NK-92 (cell line): ENCODE results near the gene TNPO2.
"Not testable (repeated sequence)": the region's sequence is repeated elsewhere in the genome, so short reads cannot be mapped to it uniquely, and the experiment has no call there.

Source experiments
- DNase-seq: peaks from one replicate; lab custom pipeline; 2025; ENCODE audit not compliant: unreplicated experiment; lab: John Stamatoyannopoulos, UW

TNPO2 gene

GRCh38 chr19:12678039-12678438 lies 45.7 kb downstream of the TNPO2 start:
- DNase-seq = not testable (repeated sequence)

GRCh38 chr19:12676928-12677327 lies 46.8 kb downstream of the TNPO2 start:
- no peak for DNase-seq

- DNase-seq = no peak
Observed at GRCh38 chr19:12676384-12676792, 47.3 kb downstream of the TNPO2 start.

- no peak for DNase-seq
Observed at GRCh38 chr19:12675940-12676339, 47.8 kb downstream of the TNPO2 start.

GRCh38 chr19:12675399-12675798 lies 48.3 kb downstream of the TNPO2 start:
- no peak for DNase-seq

GRCh38 chr19:12672744-12673143 lies 51.0 kb downstream of the TNPO2 start:
- DNase-seq = no peak

GRCh38 chr19:12670159-12670928 lies 53.4 kb downstream of the TNPO2 start:
- DNase-seq = no peak

GRCh38 chr19:12669270-12670158 lies 54.2 kb downstream of the TNPO2 start:
- DNase-seq = no peak

GRCh38 chr19:12668932-12669269 lies 54.8 kb downstream of the TNPO2 start:
- DNase-seq = no peak

- no peak for DNase-seq
Observed at GRCh38 chr19:12668346-12668745, 55.4 kb downstream of the TNPO2 start.

GRCh38 chr19:12667731-12668302 lies 55.9 kb downstream of the TNPO2 start:
- DNase-seq = no peak

- DNase-seq = no peak
Observed at GRCh38 chr19:12666265-12667048, 57.3 kb downstream of the TNPO2 start, which contains the start of the genes MAN2B1 and WDR83. Gene MAN2B1, minus strand, starts transcription at chr19:12666742. Its CDS starts 41 bp downstream, at chr19:12666701. Gene WDR83, plus strand, starts transcription at chr19:12666807. Its CDS starts 2,984 bp downstream, at chr19:12669791.

GRCh38 chr19:12665671-12666264 lies 58.0 kb downstream of the TNPO2 start:
- DNase-seq = no peak

GRCh38 chr19:12665281-12665573 lies 58.5 kb downstream of the TNPO2 start:
- no peak for DNase-seq

GRCh38 chr19:12664406-12665280 lies 59.1 kb downstream of the TNPO2 start:
- no peak for DNase-seq

GRCh38 chr19:12660980-12661379 lies 62.8 kb downstream of the TNPO2 start:
- DNase-seq = no peak

- no peak for DNase-seq
Observed at GRCh38 chr19:12657966-12658365, 65.8 kb downstream of the TNPO2 start.

- DNase-seq = no peak
Observed at GRCh38 chr19:12656899-12657571, 66.7 kb downstream of the TNPO2 start.

GRCh38 chr19:12655546-12655945 lies 68.2 kb downstream of the TNPO2 start:
- no peak for DNase-seq
